Keratinocyte (primary cell): ENCODE measurements around the gene HK1. TPM values are rescaled to one million over a fixed set of nuclear protein-coding genes. Genes with fewer than 3 reads are reported as not detected.

ENCODE experiments used
- DNase-seq: peaks from one replicate; pipeline ENCODE4 v3.0.0-alpha.2; 2011; ENCODE audit warnings: low read depth, missing footprints, low spot score
- FAIRE-seq: peaks from 2 replicates; lab custom pipeline; 2011; peaks lifted over from hg19 to GRCh38; lab: Jason Lieb, UNC
- H2AFZ ChIP-seq: 2 replicates; pipeline ENCODE4 v1.6.0; 2012; ENCODE audit warnings: low read length, control low read depth, inconsistent platforms; ENCODE audit not compliant: control insufficient read depth
- H3K27ac ChIP-seq: 2 replicates; pipeline ENCODE4 v1.5.1; 2011; ENCODE audit warnings: low read length; ENCODE audit not compliant: control insufficient read depth, insufficient read depth
- H3K27me3 ChIP-seq: 3 replicates; pipeline ENCODE4 v1.6.0; 2011; ENCODE audit warnings: low read length; ENCODE audit not compliant: control insufficient read depth, insufficient read depth; ENCODE audit errors: extremely low read depth
- H3K36me3 ChIP-seq, 2 experiments: 2 replicates in 1 of 2; 3 replicates in 1 of 2; pipeline ENCODE4 v1.5.1; 2011; ENCODE audit warnings: low read length in 2 of 2, mild to moderate bottlenecking in 1 of 2; ENCODE audit not compliant: control insufficient read depth in 2 of 2, insufficient read depth in 2 of 2; ENCODE audit errors: extremely low read depth in 1 of 2
- H3K4me1 ChIP-seq: 3 replicates; pipeline ENCODE4 v1.5.1; 2011; ENCODE audit warnings: low read length; ENCODE audit not compliant: control insufficient read depth, insufficient read depth; ENCODE audit errors: extremely low read depth
- H3K4me2 ChIP-seq: 3 replicates; pipeline ENCODE4 v1.6.0; 2011; ENCODE audit warnings: low read depth, low read length; ENCODE audit not compliant: control insufficient read depth, insufficient read depth; ENCODE audit errors: extremely low read depth
- H3K4me3 ChIP-seq, 3 experiments: fragments of 200-600 bp in 1 of 3; sonication (generic) in 1 of 3; 2 replicates in 2 of 3; 3 replicates in 1 of 3; pipeline ENCODE4 v1.5.1; 2011 to 2016; ENCODE audit warnings: low read length in 3 of 3, mild to moderate bottlenecking in 3 of 3, control low read depth in 2 of 3, inconsistent platforms in 1 of 3, low read depth in 1 of 3, mixed read lengths in 1 of 3, mixed run types in 1 of 3, moderate library complexity in 1 of 3; ENCODE audit not compliant: control insufficient read depth in 2 of 3, insufficient read depth in 2 of 3; ENCODE audit errors: extremely low read depth in 1 of 3
- H3K79me2 ChIP-seq: 2 replicates; pipeline ENCODE4 v1.6.0; 2012; ENCODE audit warnings: low read length; ENCODE audit not compliant: control insufficient read depth, insufficient read depth
- H3K9ac ChIP-seq: 3 replicates; pipeline ENCODE4 v1.6.0; 2011; ENCODE audit warnings: low read length; ENCODE audit not compliant: control insufficient read depth, insufficient read depth; ENCODE audit errors: extremely low read depth
- H3K9me1 ChIP-seq: 3 replicates; pipeline ENCODE4 v1.6.0; 2011; ENCODE audit warnings: low read length; ENCODE audit not compliant: control insufficient read depth, insufficient read depth; ENCODE audit errors: extremely low read depth
- H3K9me3 ChIP-seq: 2 replicates; pipeline ENCODE4 v1.5.1; 2012; ENCODE audit warnings: low read depth, low read length; ENCODE audit not compliant: control insufficient read depth
- H4K20me1 ChIP-seq: 3 replicates; pipeline ENCODE4 v1.6.0; 2011; ENCODE audit warnings: low read length; ENCODE audit not compliant: control insufficient read depth, insufficient read depth; ENCODE audit errors: extremely low read depth
- CTCF ChIP-seq, 3 experiments: IDR thresholded peaks in 1 of 3; conservative IDR thresholded peaks in 1 of 3; optimal IDR thresholded peaks in 1 of 3; 2 replicates in 2 of 3; 3 replicates in 1 of 3; pipeline versions ENCODE3 to v1.5.1; 2011; ENCODE audit warnings: low read length in 3 of 3, mild to moderate bottlenecking in 3 of 3, moderate library complexity in 2 of 3, control low read depth in 1 of 3, inconsistent platforms in 1 of 3; ENCODE audit not compliant: insufficient read depth in 2 of 3; ENCODE audit errors: extremely low read depth in 1 of 3
- EZH2 ChIP-seq: IDR thresholded peaks from one replicate; pipeline ENCODE4 v1.6.1; 2012; ENCODE audit warnings: inconsistent platforms, mild to moderate bottlenecking, low read length, moderate library complexity
- dilution Hi-C: fragments of 300-500 bp; cut with MboI; formaldehyde crosslinking; loops from one replicate; pipeline ENCODE4 v1.7.0; 2020; ENCODE audit warnings: low sequenced_read_pairs; ENCODE audit not compliant: extremely low pct_ligation_motif_present
- polyA plus RNA-seq, 5 experiments: library from polyadenylated mRNA; depleted of rRNA in 3 of 5; stranded (reverse) in 3 of 5; stranded (forward) in 1 of 5; unstranded in 1 of 5; fragments of >200 nt; gene quantifications; 1 replicate in 1 of 5; 2 replicates in 3 of 5; 3 replicates in 1 of 5; pipeline versions ENCODE4 v1.2.1 to v1.2.3, GENCODE V29; 2011 to 2012; ENCODE audit warnings: missing spikeins in 2 of 5, low read depth in 1 of 5, low replicate concordance in 1 of 5

The HK1 gene
- polyA plus RNA-seq, 1 donor (not counting 4 experiments of a cell fraction or from before 2014, with no cell fraction given), result 106 TPM

DNA sequence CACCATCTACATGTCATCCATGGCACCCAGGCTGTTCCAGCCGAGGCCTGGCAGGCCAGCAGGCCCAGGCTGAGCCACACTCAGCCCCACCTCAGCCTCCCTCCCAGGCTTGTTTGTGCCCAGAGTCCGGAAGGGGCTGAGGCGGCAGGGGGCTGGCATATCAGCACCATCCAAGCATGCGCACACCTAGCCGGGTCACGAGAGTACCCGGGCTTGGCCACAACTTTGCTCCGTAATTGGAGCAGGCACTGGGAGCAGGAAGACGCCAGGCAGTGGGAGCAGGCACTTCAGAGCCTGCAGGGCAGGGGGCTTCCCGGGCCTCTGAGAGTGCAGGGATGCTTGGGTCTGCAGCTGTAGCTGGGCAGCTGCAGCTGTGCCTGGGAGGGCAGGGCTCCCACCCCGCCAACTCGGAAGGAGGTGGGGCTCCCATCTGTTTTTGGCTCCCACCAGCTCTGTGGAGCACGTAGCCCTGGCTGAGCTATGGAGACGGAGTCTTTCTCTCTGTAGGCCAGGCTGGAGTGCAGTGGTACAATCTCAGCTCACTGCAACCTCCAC, 157.7 kb downstream of the HK1 start:
- Histone ChIP-seq H3K4me1 (peaks cover 35% of the 10 kb centered on the region), H3K4me2 (no peak overlapping the region), H4K20me1 (no peaks in the 10 kb centered on the region), H3K79me2 (no peaks in the 10 kb centered on the region), H3K36me3 (no peaks in the 10 kb centered on the region), H2AFZ (no peak overlapping the region), H3K9ac (no peak overlapping the region), H3K4me3 (no peak overlapping the region), H3K9me3 (no peaks in the 10 kb centered on the region), H3K9me1 (no peaks in the 10 kb centered on the region), H3K27ac (no peak overlapping the region), H3K27me3 (no peaks in the 10 kb centered on the region)
- FAIRE-seq (no peak), DNase-seq (no peak)
- TF ChIP-seq CTCF (optimal IDR thresholded peaks at IDR 0.05 in 1 of 3, IDR thresholded peaks at IDR 0.05 in 1 of 3, conservative IDR thresholded peaks at IDR 0.05 in 1 of 3; ENCODE audit: extremely low read depth in 1 of 3, insufficient read depth in 2 of 3, low read length in 3 of 3), result no peak
- no peak for TF ChIP-seq EZH2
- dilution Hi-C loops, result no loop called here

- H3K4me2 ChIP-seq, result peak overlapping the region; percentile 64
- no peaks in the 10 kb centered on the region for H3K36me3 ChIP-seq
- H3K9me1 ChIP-seq, result no peaks in the 10 kb centered on the region
- H3K27ac ChIP-seq, result peak overlapping the region; percentile 91
- no peaks in the 10 kb centered on the region for H3K9me3 ChIP-seq
- H3K27me3 ChIP-seq, result no peaks in the 10 kb centered on the region
- peaks cover 35% of the 10 kb centered on the region for H3K4me1 ChIP-seq
- no peak for DNase-seq
- no peaks in the 10 kb centered on the region for H3K79me2 ChIP-seq
- H2AFZ ChIP-seq, result peak overlapping the region; percentile 20
- dilution Hi-C loops, result no loop called here
- H3K9ac ChIP-seq, result peak overlapping the region; percentile 74
- H3K4me3 ChIP-seq, result peak overlapping the region in 1 of 3 experiments; percentile 39
- FAIRE-seq, result peak; percentile 5
- no peaks in the 10 kb centered on the region for H4K20me1 ChIP-seq
- TF ChIP-seq CTCF (optimal IDR thresholded peaks at IDR 0.05 in 1 of 3, IDR thresholded peaks at IDR 0.05 in 1 of 3, conservative IDR thresholded peaks at IDR 0.05 in 1 of 3; ENCODE audit: extremely low read depth in 1 of 3, insufficient read depth in 2 of 3, low read length in 3 of 3) (no peak), EZH2 (no peak)
These were observed 159.3 kb downstream of the HK1 start for GRCh38 chr10:69437321-69438259.
